Measurements from ENCODE around the gene ARFGEF3.
"Not testable (repeated sequence)": the region's sequence is repeated elsewhere in the genome, so short reads cannot be mapped to it uniquely, and the experiment has no call there.

The ARFGEF3 gene

DNA sequence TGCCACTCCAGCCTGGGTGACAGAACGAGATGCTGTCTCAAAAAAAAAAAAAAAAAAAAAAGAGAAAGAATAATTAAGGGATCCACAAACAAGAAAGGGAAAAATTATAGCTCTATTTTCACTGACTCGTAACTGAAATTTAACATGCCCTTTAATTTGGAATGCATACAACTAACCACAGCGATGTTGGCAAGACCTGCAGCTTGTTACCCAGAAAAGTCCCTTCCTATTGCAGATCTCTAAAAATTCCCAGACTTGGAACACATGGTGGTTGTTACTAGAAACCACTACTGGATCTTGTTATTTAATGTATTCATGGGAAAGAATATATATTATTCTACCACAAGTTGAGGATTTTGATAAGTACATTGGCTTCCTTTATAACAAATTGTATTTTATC, 188.2 kb downstream of the ARFGEF3 start:
- FAIRE-seq (no peak), DNase-seq (ENCODE audit: insufficient read length, low spot score) (no peak)
- no peak for TF ChIP-seq POLR2A (IDR thresholded peaks at IDR 0.05; ENCODE audit: low read depth, low read length)

GRCh38 chr6:138357928-138358327, 196.2 kb downstream of the ARFGEF3 start:
- DNase-seq (ENCODE audit: insufficient read length, low spot score), result no peak
- TF ChIP-seq POLR2A (IDR thresholded peaks at IDR 0.05; ENCODE audit: low read depth, low read length), result no peak
- FAIRE-seq, result no peak

GRCh38 chr6:138368684-138369083, 206.9 kb downstream of the ARFGEF3 start:
- DNase-seq (ENCODE audit: insufficient read length, low spot score); FAIRE-seq: not testable (repeated sequence)

GRCh38 chr6:138370631-138371451, 209.1 kb downstream of the ARFGEF3 start:
- FAIRE-seq, result no peak
- TF ChIP-seq POLR2A (IDR thresholded peaks at IDR 0.05; ENCODE audit: low read depth, low read length), result no peak
- no peak for DNase-seq (ENCODE audit: insufficient read length, low spot score)

- no peak for DNase-seq (ENCODE audit: insufficient read length, low spot score)
- FAIRE-seq, result no peak
- TF ChIP-seq POLR2A (IDR thresholded peaks at IDR 0.05; ENCODE audit: low read depth, low read length), result no peak
Observed at GRCh38 chr6:138371452-138371711, 209.6 kb downstream of the ARFGEF3 start.

GRCh38 chr6:138371720-138372119, 210.0 kb downstream of the ARFGEF3 start:
- DNase-seq (ENCODE audit: insufficient read length, low spot score) (no peak), FAIRE-seq (no peak)
- TF ChIP-seq POLR2A (IDR thresholded peaks at IDR 0.05; ENCODE audit: low read depth, low read length), result no peak

- DNase-seq (ENCODE audit: insufficient read length, low spot score), result no peak
- TF ChIP-seq POLR2A (IDR thresholded peaks at IDR 0.05; ENCODE audit: low read depth, low read length), result no peak
- no peak for FAIRE-seq
Observed at GRCh38 chr6:138372711-138373463, 211.1 kb downstream of the ARFGEF3 start.

DNA sequence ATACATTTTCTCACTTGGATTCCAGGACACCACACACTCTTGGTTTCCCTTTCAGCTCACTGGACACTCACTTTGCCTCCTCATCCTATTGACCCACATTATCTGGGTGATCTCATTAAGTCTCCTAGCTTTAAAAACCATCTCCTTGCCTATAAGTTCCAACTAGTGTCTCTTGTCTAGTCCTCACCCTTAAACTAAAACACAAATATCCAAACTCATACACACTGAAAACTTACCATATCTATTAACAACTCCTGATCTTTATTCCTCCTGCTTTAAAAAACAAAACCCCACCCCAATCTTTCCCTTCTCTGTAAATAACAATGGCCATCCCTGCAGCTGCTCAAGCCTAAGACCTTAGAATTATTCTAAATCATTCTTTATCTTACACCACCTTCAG, 212.5 kb downstream of the ARFGEF3 start:
- DNase-seq (ENCODE audit: insufficient read length, low spot score) (no peak), FAIRE-seq (no peak)
- TF ChIP-seq POLR2A (IDR thresholded peaks at IDR 0.05; ENCODE audit: low read depth, low read length), result no peak

DNA sequence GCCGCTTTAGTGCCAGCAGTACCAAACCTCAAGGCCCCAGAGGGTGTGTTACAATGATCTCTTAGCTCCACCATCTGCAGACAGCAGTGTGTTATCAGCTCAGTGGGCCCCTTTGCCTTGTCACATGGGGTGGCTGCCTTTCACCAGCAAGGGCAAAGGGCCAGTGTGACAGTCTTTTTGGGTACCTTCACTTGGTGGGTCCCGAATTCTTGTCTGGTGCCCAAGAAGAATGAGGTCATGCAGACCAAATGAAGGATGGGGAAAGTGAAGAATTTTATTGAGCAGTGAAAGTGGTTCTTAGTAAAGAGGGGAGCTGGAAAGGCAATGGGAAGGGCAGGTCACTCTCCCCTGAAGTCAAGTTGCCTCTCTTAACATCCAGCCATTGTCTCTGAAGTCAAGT, 213.1 kb downstream of the ARFGEF3 start:
- DNase-seq (ENCODE audit: insufficient read length, low spot score), result no peak
- no peak for TF ChIP-seq POLR2A (IDR thresholded peaks at IDR 0.05; ENCODE audit: low read depth, low read length)
- no peak for FAIRE-seq

- DNase-seq (ENCODE audit: insufficient read length, low spot score), result no peak
- FAIRE-seq, result no peak
- TF ChIP-seq POLR2A (IDR thresholded peaks at IDR 0.05; ENCODE audit: low read depth, low read length), result no peak
Observed at GRCh38 chr6:138377042-138377441, 215.3 kb downstream of the ARFGEF3 start.

DNA sequence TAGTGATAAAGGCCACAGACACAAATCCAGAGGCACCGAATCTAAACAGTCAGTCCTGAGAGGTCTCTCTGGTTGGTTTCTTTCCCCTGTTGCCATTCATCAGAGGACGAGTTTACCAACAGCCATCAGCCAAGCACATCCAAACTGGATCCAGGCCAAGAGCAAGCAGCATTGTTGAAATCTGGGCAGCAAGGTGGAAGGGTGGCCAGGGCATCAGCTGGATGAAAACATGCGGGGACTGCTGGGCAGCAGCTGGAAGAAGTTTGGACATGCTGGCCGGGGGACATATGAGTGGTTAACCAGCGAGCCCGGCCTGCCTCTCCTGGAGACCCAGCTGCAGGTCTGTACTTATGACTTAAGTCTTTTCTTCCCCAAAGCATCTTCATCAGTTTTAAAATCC, 216.1 kb downstream of the ARFGEF3 start, which contains the start of gene SMIM28:
TSS of gene SMIM28 (plus strand) at position 62 of the 400 bp plus-strand sequence. CDS start at position 230, 168 bp downstream.
- DNase-seq (ENCODE audit: insufficient read length, low spot score) (no peak), FAIRE-seq (no peak)

DNA sequence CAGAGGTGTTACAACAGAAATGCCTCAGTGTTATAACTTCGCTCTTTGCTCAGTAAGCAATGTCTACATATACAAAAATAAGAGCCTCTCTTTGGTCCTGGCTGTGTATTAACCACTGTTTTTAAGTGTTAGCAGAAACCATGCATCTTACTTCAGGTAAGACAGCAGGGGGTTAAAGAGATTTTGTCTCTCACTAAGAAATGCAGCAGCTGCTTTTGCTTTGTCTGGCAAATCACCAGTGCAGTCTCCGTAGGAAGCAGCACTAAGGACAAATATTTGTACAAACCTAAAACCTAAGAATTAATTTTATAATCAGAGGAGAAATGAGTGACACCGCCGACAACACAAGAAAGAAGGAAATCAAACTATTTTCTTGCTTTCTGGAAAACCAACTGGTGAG, 216.7 kb downstream of the ARFGEF3 start:
- no peak for TF ChIP-seq POLR2A (IDR thresholded peaks at IDR 0.05; ENCODE audit: low read depth, low read length)
- FAIRE-seq (no peak), DNase-seq (ENCODE audit: insufficient read length, low spot score) (no peak)

More for the DNA sequence above, 216.1 kb downstream of the ARFGEF3 start, which contains the start of gene SMIM28:
- no peak for TF ChIP-seq POLR2A (IDR thresholded peaks at IDR 0.05; ENCODE audit: low read depth, low read length)

DNA sequence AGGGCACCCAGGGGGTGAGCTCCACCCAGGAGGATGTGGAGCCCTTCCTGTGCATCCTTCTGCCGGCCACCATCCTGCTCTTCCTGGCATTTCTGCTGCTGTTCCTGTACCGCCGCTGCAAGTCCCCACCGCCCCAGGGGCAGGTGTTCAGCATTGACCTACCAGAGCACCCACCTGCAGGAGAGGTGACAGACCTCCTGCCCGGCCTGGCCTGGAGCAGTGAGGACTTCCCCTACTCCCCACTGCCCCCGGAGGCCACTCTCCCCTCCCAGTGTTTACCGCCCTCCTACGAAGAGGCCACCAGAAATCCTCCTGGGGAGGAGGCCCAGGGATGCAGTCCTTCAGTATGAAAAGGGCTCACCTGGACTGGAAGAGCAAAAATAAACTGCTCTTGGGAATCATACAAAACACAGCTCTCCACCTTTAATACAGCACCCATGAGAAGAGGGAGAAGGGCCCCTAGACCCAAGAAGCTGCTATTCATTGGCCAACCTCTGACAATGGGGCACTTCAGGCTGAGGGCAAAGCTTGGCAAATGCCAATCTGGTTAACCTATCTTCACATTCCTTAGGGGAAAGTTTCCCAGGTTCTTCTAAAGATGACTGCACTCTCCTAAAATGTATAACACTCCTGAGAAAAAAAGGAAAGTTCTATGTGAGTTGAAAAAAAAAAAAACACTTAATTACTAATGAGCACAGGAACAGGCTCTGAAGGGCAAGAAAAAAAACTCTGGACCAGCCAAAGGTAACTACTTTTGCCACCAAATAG, 220.9 kb downstream of the ARFGEF3 start:
- no peak for FAIRE-seq
- DNase-seq (ENCODE audit: insufficient read length, low spot score), result no peak
- TF ChIP-seq POLR2A (IDR thresholded peaks at IDR 0.05; ENCODE audit: low read depth, low read length), result no peak

- TF ChIP-seq POLR2A (IDR thresholded peaks at IDR 0.05; ENCODE audit: low read depth, low read length), result no peak
- DNase-seq (ENCODE audit: insufficient read length, low spot score) (no peak), FAIRE-seq (no peak)
Observed at GRCh38 chr6:138383776-138384175, 222.0 kb downstream of the ARFGEF3 start.

Measured in H54 (cell line).